ENCODE measurements around the gene MALAT1.
"Not testable (repeated sequence)": the region's sequence is repeated elsewhere in the genome, so short reads cannot be mapped to it uniquely, and the experiment has no call there.

MALAT1 gene

DNA sequence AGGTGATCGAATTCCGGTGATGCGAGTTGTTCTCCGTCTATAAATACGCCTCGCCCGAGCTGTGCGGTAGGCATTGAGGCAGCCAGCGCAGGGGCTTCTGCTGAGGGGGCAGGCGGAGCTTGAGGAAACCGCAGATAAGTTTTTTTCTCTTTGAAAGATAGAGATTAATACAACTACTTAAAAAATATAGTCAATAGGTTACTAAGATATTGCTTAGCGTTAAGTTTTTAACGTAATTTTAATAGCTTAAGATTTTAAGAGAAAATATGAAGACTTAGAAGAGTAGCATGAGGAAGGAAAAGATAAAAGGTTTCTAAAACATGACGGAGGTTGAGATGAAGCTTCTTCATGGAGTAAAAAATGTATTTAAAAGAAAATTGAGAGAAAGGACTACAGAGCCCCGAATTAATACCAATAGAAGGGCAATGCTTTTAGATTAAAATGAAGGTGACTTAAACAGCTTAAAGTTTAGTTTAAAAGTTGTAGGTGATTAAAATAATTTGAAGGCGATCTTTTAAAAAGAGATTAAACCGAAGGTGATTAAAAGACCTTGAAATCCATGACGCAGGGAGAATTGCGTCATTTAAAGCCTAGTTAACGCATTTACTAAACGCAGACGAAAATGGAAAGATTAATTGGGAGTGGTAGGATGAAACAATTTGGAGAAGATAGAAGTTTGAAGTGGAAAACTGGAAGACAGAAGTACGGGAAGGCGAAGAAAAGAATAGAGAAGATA, at the start of gene MALAT1:
Gene MALAT1 (plus strand): TSS at position 69 of the 736 bp plus-strand sequence.
- DNase-seq: peak; percentile 96

DNA sequence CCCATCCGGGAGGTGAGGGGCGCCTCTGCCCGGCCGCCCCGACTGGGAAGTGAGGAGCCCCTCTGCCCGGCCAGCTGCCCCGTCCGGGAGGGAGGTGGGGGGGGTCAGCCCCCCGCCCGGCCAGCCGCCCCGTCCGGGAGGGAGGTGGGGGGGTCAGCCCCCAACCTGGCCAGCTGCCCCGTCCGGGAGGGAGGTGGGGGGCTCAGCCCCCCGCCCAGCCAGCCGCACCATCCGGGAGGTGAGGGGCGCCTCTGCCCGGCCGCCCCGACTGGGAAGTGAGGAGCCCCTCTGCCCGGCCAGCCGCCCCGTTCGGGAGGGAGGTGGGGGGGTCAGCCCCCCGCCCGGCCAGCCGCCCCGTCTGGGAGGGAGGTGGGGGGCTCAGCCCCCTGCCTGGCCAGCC, 47.5 kb upstream of the MALAT1 start:
- DNase-seq: not testable (repeated sequence)

DNA sequence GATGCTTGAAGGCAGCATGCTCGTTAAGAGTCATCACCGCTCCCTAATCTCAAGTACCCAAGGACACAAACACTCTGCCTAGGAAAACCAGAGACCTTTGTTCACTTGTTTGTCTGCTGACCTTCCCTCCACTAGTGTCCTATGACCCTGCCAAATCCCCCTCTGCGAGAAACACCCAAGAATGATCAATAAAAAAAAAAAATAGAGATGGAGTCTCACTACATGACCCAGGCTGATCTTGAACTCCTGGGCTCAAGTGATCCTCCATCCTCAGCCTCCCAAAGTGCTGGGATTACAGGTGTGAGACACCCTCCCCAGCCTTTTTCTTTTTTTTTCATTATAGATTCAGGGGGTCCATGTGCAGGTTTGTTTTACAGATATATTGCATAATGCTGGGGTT, 46.6 kb upstream of the MALAT1 start:
- not testable (repeated sequence) for DNase-seq

DNA sequence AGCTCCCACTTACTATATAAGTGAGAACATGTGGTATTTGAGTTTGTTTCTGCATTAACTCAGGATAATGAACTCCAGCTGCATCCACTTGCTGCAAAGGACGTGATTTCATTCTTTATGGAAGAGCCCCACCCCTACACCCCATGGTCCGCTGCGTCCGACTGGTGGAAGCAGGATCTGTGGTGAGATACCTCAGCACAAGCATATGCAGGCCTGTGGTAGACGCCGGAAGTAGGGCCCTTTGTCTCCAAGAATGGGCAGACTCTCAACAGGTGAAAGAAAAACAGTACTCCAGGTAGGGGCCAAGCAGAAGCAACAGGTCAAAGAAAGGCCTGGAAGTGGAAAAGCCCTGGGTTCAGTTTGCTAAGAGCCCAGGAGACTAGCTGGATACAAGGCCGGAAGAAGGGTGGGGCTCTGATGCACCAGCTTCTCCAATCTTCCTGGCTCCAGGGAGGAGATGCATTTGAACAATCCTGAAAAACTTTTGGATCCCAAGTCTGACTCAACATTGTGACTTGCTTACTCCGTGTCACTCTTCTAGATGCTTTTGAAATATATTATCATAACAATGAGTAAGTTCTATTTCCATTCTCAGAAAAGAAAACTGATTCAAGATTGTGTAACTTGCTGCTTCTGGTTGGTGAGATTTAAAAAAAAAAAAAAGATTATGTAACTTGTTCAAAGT, 45.9 kb upstream of the MALAT1 start:
- DNase-seq: peak; percentile 93

DNA sequence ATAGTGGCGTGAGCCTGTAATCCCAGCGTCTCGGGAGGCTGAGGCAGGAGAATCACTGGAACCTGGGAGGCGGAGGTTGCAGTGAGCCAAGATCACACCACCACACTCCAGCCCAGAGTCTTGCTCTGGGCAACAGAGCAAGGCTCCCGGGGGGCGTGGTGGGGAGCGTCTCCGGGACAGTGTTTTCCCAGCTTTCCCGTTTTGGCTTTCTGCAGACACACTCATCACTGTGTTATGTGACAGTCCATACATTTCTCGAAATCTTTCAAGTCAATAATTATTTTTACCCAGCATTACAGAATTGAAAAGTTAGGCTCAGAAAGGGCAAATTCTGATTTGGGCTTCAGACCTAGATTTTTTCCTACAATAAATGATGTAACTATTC, 44.5 kb upstream of the MALAT1 start:
- peak; percentile 66 for DNase-seq

DNA sequence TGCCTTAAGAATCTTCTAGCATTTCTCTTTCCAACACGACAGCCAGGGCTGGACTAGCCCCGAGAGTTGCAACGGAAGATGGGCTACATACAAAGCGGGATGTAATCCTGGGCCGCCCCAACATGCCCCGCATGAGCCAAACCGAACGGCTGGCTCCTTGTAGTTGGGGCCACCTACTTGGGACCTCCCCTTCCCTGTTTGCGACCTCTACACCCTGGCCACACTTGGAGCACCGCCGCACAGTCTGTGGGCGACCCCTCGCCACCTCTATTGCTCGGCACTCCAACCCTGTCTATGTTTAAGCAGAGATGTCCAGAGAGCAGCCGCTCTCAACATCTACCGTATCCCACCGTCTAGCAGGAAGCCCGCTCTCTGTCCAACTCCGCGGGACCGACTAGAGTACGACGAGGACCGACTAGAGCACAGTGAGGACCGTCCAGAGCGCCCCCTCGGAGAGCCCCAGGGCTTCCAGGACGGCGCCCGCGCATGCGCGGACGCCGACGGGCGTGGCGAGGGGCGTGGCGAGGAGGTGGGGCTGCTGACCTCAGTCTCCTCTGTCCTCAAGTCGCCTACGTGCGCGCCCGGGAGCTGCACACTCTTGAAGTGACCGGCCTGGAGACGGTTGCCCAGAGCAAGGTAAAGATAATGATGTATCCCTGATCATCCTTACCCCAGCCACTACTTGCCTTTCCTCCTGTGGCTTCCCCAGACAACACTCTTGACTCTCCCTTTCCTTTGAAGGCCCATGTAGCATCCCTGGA, 44.0 kb upstream of the MALAT1 start:
- DNase-seq: peak; percentile 83

DNA sequence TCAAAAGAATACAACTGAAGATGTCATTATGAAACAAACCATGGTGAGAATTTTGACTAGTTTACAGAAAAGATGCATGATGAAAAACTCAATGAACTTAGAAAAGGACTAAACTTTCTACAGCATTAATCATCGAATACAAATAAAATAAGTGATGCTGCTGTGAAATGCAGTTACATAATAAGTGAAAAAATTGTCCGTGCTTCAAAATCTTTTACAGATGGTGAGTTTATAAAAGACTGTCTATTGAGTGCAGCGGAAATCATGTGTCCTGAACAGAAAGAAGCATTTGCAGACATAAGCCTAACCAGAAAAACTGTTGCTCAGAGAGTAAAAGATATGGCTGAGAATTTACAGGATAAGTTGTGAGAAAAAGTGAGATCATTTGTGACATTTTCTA, 42.4 kb upstream of the MALAT1 start:
- DNase-seq: no peak

DNA sequence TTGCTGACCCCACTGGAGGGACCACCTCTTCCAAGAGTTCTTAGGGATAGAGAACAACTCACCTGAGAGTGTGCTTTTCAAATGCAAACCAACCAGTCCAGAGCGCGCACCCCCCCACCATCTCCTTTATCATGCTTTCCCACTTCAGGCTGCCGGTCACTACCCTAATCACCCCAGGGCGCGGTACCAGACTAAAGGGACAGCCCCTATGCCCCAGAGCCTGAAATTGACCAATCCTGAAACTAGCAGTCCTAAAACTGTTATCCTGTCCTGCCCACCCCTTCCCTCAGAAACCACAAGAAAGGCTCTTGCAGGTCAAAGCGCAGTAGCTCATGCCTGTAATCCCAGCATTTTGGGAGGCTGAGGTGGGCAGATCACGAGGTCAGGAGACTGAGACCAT, 39.3 kb upstream of the MALAT1 start:
- no peak for DNase-seq

DNA sequence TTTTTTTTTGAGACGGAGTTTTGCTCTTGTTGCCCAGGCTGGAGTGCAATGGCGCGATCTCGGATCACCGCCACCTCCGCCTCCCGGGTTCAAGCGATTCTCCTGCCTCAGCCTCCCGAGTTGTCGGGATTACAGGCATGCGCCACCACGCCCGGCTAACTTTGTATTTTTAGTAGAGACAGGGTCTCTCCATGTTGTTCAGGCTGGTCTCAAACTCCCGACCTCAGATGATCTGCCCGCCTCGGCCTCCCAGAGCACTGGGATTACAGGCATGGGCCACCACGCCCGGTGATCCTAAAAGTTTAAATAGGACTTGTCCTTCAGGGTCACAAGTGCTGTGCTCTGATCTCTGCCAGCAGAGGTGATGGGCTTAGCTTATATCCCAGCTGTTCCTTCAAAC, 33.4 kb upstream of the MALAT1 start:
- not testable (repeated sequence) for DNase-seq

DNA sequence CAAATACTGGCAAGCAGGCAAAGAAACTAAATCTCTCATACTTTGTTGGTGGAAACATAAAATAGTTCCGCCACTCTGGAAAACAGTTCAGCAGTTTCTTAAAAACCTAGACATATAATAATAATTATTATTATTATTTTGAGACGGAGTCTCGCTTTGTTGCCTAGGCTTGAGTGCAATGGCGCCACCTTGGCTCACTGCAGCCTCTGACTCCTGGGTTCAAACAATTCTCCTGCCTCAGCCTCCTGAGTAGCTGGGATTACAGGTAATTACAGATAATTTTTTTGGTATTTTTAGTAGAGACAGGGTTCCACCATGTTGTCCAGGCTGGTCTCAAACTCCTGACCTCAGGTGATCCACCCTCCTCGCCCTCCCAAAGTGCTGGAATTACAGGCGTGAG, 31.5 kb upstream of the MALAT1 start:
- DNase-seq: not testable (repeated sequence)

DNA sequence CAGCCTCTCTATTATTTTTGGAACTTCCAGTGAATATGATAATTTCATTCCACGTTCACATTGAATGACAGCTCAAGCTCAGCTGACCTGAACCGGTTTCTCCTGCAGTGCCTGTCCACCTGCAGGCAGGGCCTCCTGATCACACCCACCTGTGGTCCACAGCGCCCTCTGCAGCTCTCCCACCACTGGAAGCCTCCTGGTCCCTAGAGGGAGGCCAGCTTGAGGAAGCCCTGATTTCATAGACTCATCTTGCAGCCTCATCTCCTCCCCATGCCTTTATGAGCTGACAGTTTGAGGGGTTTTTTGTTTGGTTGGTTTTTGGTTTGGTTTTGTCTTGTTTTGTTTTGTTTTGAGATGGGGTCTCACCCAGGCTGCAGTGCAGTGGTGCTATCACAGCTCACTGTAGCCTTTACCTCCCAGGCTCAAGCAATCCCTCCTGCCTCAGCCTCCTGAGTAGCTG, 29.9 kb upstream of the MALAT1 start:
- DNase-seq: peak; percentile 23

DNA sequence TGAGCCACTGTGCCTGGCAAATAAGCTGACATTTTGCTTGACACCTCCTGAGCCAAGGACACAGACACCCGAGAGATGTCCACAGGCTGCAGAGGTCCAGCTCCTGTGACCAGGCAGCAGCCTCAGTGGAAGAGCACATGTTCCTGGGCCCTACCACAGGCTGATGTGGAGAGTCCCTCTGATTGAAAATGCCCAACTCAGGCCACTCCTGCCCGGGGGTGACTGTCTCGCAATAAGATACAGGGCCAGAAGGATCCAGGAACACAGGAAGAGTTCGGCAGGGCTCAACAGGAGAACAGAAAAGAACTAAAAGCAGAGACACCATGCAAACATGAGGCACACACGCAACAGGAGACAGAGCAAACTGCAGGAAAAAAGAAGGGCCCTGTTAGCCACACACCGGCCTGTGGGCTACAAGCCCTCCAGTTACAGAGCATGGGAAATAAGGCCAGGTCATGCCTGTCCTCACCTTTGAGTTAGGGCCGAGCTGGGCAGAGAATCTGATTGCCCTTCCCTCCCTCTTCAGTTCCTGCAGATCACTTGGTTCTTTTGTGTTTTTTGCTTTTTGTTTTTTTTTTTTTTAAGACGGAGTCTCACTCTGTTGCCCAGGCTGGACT, 28.3 kb upstream of the MALAT1 start:
- DNase-seq: no peak

DNA sequence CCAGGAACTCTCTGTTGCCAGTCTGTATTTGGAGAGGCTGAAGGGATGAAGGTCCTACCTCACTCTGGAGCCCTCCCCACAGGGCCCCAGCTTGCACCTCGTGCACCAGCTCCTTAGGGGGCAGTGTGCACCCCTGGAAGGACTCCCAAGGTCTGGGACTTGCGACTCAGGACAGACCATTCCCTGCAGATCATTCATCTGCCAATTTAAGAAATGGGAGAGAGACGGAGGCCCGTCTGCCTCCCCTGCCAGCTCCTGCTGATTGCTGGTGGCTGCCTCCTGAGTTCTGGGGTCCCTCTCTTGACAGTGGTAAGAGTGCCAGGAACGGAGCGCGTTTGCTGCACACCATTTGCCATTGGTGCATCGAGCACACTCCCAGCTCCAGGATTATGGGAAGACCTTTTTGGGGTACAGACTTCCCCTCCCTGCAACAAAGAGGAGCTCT, 27.4 kb upstream of the MALAT1 start:
- DNase-seq: peak; percentile 80

DNA sequence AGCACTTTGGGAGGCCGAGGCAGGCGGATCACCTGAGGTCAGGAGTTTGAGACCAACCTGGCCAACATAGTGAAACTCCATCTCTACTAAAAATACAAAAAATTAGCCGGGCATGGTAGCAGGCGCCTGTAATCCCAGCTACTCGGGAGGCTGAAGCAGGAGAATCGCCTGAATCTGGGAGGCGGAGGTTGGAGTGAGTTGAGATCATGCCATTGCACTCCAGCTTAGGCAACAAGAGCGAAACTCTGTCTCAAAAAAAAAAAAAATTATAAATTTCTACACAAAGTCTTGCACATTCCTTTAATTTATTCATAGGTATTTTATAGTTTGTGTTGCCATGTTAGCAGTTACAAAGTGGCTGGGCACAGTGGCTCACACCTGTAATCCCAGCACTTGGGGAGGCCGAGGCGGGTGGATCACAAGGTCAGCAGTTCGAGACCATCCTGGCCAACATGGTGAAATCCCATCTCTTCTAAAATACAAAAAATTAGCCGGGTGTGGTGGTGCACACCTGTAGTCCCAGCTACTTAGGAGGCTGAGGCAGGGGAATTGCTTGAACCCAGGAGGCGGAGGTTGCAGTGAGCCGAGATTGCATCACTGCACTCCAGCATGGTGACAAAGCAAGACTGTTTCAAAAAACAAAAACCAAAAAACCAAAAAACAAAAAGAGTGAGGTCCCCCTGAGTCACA, 26.1 kb upstream of the MALAT1 start:
- DNase-seq: not testable (repeated sequence)

DNA sequence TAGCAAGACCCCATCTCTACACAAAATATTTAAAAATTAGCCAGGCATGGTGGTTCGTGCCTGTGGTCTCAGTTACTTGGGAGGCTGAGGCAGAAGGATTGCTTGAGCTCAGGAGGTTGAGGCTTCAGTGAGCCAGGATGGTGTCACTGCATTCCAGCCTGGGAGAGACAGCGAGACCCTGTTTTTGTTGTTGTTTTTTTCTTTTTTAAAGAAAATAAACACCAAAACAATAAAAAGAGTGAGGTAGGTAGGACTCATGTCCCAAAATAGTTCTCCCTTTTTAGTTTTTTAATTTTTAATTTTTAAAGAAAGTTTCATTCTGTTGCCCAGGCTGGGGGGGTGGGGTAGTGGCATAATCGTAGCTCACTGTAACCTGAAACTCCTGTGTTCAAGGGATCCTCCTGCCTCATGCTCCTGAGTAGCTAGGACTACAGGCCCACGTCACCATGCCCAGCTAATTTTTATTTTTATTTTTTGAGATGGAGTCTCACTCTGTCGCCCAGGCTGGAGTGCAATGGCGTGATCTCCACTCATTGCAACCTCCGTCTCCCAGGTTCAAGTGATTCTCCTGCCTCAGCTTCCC, 25.5 kb upstream of the MALAT1 start:
- no peak for DNase-seq

DNA sequence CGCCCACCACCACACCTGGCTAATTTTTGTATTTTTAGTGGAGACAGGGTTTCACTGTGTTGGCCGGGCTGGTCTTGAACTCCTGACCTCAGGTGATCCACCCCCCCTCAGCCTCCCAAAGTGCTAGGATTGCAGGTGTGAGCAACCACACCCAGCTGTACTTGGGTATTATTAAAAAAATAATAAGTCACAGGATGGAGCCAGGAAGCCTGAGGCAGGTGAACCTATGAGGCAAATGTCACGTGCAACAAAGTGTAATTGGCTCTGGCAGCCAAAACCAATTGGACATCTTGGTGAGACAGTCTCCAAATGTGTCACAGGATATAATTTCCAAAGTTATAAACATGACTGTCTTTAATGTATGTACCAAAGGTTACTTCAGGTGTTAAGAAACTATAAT, 24.0 kb upstream of the MALAT1 start:
- DNase-seq: no peak

DNA sequence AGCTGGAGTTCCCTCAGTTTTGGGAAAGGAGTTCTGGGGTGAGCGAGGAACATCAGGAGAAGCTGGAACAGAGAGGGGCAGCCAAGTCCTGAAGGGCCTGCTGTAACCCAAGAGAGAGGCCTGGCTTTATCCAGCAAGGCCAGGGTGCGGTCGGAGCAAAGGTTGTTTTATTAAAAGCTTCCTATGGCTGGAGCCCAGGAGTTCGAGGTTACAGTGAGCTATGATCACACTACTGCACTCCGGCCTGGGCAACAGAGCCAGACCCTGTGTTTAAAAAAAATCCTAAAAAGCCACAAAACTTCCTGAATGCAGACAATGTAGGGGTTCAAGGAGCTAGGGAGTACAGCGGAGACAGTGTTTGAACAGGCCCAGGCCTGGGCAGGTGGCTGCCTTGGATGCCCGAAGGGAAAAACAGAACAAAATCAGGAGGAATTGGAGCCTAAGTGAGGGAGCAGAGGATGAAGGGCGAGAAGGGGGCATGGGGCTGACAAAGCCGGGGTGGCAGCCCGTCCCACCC, 22.2 kb upstream of the MALAT1 start:
- no peak for DNase-seq

DNA sequence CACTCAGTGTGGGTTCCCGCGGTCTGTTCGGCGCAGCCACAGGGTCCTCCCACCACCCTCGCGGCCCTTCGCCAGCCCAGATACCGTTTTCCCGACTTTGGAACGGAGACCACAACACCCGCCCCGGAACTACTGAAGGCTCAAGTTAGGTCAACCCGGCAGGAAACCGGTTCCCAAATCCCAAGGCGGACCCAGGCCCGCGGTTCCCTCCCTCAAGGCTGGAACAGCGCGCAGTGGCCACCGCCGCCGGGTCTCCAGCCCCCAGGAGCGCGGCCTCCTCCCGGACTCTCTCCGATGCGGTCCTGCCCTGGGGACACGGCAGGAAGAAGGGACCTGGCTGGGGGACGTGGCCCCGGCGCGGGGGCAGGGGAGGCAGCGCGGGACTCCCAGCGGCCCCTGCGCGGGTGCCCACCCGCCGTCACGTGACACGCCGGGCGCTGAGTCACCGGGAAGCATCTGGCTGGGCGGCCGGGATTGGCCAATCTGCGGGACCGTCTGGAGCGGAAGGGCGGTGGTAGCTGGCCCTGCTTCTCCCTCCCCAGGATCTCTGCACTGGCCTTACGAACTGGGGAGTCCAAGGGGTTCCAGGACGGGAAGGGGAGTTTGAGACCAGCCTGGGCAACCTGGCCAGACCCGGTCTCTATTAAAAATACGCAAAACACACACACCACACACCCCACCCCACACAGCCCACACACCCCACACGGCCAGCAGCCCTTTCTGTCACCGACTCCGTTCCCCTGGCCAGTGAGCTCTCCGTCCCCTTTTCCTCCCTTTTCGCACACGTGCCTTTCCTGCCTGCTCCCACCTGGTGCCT, 21.5 kb upstream of the MALAT1 start:
- DNase-seq: peak; percentile 94

DNA sequence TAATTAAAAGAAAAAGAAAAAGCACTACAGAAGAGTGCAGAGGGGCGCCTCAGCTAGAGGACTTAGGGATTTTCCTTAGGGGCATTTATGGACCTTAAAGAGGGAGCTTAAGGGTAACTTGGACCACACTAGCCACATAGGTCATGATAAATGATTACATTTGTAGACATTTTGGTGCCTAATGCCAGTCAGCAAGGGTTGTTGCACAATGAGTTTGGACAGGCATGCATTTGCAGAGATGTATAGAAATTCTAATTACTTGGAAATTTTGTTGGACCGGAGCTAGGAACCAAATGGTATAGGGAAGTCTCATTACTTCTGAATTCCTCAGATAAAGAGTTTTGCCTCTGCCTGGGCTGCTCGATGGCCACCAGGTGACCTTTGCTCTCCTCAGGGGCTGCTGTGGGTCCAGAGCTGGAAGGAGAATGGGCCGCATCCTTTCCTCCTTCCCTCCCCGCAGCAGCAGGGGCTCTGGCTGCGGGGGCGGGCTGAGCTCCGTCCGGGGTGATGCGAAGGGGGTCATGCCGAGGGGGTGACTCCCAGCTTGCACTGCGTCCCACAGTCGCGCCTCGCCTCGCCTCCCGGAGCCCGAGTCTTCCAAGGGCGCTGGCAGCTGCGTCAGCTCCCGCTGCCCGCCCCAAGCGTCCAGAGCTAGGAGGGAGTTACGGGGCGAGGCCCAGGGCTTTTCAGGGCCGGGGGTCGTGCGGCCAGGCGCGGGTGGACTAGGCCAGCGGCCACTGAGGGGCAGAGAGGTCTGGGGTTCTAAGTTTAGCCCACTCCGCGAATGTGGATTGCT, 20.3 kb upstream of the MALAT1 start:
- DNase-seq: peak; percentile 31
